GM19463 (cell line): ENCODE data around the gene GHR.

ENCODE experiments used
- ATAC-seq: cut with Tn5 transposase; IDR thresholded peaks from one replicate; pipeline ENCODE4 v1.9.1; 2021; ENCODE audit warnings: mild to moderate bottlenecking, moderate library complexity; ENCODE audit not compliant: unreplicated experiment

GHR gene

DNA sequence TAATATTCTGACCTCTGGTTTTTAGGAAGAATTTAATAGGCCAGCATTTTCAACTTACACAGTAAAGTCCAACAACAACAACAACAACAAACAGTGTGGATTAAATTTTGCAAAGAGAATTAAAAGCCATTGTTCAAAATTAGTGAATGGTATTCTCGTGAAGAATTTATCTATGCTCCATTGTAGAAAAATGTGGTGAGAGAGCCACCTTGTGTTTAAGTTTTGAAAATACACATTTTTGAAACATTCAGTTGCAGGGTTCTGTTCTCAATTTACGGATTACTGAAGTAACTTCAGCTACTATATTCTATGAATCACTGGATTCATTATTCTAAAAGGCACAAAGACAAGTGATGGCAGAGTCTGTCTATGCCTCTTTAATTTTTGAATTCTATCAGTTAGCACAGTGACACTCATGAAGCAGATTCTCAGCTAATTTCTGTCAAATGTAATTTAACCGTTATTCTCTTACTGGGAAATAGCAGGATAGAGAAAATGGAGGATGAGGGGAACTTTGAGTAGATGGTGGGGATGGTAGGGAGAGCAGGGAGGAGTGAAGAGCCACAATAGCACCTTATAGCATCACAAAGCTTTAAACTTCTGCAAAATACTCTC, 344.4 kb downstream of the GHR start:
- ATAC-seq, result no peak

DNA sequence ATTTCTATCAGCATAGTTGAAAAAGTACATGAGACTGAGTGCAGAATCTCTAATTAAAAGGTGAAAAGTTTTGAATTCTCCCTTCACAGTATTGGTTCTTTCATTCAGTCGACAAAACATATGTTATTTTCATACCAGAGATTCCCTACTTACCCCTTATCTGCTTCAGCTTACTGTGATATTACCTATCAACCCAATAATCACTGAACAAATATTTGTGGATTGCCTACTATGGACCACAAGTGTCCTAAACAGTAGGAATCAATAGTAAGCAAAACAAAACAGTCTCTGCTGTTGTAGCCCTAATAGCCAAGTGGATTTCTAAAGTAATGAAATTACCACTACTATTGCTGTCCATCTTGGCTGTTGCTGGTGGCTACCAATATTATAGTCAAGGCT, 344.9 kb downstream of the GHR start:
- ATAC-seq, result no peak

DNA sequence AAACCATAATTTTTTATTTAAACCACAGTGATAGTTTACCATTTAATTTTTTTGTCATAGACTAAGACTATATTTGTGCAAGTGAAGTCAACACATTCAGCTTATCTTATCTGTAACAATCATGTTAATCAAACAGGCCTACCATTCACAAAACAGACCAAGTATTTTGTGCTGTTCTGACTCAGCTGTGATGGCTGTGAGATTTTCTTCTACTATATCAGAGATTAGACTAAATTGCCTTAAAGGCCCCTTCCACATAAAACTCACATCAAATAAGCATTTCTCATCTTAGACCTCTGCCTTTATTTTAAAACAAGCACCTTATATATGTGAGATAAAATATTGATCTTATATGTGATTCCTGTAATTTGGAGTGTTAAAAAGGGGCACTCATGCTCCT, 346.8 kb downstream of the GHR start:
- ATAC-seq, result no peak
